OCI-LY7 (cell line): ENCODE measurements around the gene MAP3K8.

Experiments used
- CTCF ChIP-seq: fragments of 200-600 bp; sonication (generic); conservative IDR thresholded peaks from 2 replicates; pipeline ENCODE4 v1.5.1; 2014; ENCODE audit warnings: mild to moderate bottlenecking, antibody characterized with exemption, low read length, moderate library complexity, mixed read lengths
- EZH2phosphoT487 ChIP-seq: fragments of 200-600 bp; sonication (generic); IDR thresholded peaks from 2 replicates; pipeline ENCODE4 v1.6.1; 2018; ENCODE audit warnings: low read depth, borderline replicate concordance, mild to moderate bottlenecking, mixed run types, antibody characterized with exemption, low read length, moderate library complexity, mixed read lengths

GRCh38 chr10:30489346-30489745, 55.4 kb downstream of the MAP3K8 start:
- TF ChIP-seq CTCF: no peak
- TF ChIP-seq EZH2phosphoT487: no peak
